ENCODE data around the gene SKIC2. TPM values are rescaled to one million over a fixed set of nuclear protein-coding genes. Genes with fewer than 3 reads are reported as not detected.

The SKIC2 gene
- polyA plus RNA-seq, 3 donors = 35.7 to 49.2 (median 37.6) TPM

DNA sequence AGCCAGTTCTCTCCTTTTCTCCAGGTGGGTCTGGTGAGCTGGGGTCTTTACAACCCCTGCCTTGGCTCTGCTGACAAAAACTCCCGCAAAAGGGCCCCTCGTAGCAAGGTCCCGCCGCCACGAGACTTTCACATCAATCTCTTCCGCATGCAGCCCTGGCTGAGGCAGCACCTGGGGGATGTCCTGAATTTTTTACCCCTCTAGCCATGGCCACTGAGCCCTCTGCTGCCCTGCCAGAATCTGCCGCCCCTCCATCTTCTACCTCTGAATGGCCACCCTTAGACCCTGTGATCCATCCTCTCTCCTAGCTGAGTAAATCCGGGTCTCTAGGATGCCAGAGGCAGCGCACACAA, 13.8 kb upstream of the SKIC2 start:
- DNase-seq (ENCODE audit: low read depth in 3 of 3, low spot score in 2 of 3) = no peak

DNA sequence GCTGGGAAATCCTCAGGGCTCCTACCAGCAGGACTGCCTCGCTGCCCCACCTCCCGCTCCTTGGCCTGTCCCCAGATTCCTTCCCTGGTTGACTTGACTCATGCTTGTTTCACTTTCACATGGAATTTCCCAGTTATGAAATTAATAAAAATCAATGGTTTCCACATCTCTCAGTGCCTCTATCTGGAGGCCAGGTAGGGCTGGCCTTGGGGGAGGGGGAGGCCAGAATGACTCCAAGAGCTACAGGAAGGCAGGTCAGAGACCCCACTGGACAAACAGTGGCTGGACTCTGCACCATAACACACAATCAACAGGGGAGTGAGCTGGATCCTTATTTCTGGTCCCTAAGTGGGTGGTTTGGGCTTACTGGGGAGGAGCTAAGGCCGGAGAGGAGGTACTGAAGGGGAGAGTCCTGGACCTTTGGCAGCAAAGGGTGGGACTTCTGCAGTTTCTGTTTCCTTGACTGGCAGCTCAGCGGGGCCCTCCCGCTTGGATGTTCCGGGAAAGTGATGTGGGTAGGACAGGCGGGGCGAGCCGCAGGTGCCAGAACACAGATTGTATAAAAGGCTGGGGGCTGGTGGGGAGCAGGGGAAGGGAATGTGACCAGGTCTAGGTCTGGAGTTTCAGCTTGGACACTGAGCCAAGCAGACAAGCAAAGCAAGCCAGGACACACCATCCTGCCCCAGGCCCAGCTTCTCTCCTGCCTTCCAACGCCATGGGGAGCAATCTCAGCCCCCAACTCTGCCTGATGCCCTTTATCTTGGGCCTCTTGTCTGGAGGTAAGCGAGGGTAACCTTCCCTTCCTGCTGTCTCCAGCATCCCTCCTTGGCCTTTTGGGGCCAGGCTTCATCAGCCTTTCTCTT, 13.2 kb upstream of the SKIC2 start, which contains the start of gene CFB:
Gene CFB, plus strand, starts transcription at position 589 of the 863 bp plus-strand sequence. Its CDS starts 127 bp downstream, at position 716.
- no peak for DNase-seq (ENCODE audit: low read depth in 3 of 3, low spot score in 2 of 3)

DNA sequence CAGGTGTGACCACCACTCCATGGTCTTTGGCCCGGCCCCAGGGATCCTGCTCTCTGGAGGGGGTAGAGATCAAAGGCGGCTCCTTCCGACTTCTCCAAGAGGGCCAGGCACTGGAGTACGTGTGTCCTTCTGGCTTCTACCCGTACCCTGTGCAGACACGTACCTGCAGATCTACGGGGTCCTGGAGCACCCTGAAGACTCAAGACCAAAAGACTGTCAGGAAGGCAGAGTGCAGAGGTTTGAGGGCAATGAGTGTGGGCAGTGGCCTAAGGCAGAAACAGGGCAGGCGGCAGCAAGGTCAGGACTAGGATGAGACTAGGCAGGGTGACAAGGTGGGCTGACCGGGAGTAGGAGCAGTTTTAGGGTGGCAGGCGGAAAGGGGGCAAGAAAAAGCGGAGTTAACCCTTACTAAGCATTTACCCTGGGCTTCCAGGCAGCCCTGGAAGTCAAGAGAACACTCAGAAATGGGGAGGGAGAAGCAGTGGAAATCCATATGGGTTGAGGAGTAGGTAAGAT, 12.5 kb upstream of the SKIC2 start:
- no peak for DNase-seq (ENCODE audit: low read depth in 3 of 3, low spot score in 2 of 3)

DNA sequence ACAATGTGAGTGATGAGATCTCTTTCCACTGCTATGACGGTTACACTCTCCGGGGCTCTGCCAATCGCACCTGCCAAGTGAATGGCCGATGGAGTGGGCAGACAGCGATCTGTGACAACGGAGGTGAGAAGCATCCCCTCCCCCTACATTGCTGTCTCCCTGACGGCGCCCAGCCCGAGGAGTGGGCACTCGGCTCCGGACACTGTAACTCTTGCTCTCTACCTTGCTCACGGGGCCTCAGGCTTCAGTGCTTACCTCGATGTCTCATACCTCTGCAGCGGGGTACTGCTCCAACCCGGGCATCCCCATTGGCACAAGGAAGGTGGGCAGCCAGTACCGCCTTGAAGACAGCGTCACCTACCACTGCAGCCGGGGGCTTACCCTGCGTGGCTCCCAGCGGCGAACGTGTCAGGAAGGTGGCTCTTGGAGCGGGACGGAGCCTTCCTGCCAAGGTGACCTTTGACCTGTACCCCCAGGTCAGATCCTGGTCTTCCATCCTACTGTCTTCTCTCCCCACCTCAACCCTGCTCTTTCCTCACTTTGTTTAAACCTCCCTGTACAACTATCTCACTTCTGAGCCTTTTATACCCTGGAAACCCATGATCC, 11.8 kb upstream of the SKIC2 start:
- no peak for DNase-seq (ENCODE audit: low read depth in 3 of 3, low spot score in 2 of 3)

DNA sequence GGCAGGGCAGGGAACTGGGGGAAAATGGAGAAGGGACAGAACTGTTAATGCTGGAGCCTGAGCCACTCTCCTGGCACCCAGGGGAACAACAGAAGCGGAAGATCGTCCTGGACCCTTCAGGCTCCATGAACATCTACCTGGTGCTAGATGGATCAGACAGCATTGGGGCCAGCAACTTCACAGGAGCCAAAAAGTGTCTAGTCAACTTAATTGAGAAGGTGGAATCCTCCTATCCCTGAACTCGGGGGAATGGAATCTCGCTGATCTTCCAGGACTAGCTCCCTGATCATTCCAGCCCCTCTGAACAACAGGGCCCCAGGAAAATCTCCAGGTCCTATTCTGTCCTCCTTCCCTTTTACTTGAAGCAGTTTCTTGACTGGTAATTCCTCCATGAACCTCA, 11.1 kb upstream of the SKIC2 start:
- no peak for DNase-seq (ENCODE audit: low read depth in 3 of 3, low spot score in 2 of 3)

DNA sequence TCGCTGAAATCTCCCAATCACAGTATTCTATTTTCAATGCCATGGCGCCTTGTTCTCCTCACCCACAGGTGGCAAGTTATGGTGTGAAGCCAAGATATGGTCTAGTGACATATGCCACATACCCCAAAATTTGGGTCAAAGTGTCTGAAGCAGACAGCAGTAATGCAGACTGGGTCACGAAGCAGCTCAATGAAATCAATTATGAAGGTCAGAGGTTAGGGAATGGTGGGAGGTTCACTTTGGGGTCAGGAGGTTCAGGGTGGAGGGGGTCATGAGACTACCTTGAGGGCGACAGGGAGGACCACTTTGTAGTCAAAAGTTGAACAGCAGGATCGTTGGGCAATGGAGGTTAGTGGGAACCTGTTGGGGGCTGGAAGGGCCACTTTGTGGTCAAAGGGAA, 10.7 kb upstream of the SKIC2 start:
- no peak for DNase-seq (ENCODE audit: low read depth in 3 of 3, low spot score in 2 of 3)

DNA sequence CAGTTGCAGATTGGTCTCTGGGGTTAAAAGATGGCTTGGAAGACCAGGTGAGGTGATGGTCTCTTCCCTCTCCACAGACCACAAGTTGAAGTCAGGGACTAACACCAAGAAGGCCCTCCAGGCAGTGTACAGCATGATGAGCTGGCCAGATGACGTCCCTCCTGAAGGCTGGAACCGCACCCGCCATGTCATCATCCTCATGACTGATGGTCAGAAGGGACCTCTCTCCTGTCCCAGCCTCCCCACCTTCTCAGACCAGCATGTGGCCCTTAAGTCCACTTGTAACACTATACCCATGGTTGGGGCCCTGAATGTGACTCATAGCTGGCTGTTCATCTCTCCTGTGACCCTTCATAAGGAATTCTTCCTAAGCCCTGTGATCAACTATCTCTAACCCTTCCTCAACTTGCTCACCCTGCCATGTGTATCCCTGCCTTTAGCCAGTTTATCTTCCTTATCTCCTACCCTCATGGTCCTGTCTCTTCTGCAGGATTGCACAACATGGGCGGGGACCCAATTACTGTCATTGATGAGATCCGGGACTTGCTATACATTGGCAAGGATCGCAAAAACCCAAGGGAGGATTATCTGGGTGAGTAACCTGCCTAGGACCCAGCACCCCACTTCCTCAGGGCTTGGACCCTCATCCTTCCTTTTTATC, 10.1 kb upstream of the SKIC2 start:
- DNase-seq (ENCODE audit: low read depth in 3 of 3, low spot score in 2 of 3) = no peak

DNA sequence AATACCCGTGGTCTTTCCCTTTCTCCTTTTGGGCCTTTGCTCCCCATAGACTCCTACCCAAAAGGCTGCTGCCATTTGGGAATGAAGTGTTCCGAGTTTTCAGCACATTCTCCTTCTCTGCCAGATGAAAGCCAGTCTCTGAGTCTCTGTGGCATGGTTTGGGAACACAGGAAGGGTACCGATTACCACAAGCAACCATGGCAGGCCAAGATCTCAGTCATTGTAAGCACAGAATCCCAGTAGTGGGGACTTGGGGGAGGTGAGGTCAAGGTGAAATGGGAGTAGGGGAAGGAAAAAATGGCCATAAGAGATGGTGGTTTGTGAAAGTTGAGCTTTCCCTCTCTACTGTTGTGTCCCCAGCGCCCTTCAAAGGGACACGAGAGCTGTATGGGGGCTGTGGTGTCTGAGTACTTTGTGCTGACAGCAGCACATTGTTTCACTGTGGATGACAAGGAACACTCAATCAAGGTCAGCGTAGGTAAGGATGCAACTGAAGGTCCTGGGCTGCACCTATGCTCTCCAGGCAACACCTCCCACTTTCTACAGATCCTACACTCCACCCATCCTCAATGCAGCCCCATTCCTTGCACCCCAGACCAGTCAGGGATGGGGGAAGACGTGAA, 8.9 kb upstream of the SKIC2 start:
- no peak for DNase-seq (ENCODE audit: low read depth in 3 of 3, low spot score in 2 of 3)

DNA sequence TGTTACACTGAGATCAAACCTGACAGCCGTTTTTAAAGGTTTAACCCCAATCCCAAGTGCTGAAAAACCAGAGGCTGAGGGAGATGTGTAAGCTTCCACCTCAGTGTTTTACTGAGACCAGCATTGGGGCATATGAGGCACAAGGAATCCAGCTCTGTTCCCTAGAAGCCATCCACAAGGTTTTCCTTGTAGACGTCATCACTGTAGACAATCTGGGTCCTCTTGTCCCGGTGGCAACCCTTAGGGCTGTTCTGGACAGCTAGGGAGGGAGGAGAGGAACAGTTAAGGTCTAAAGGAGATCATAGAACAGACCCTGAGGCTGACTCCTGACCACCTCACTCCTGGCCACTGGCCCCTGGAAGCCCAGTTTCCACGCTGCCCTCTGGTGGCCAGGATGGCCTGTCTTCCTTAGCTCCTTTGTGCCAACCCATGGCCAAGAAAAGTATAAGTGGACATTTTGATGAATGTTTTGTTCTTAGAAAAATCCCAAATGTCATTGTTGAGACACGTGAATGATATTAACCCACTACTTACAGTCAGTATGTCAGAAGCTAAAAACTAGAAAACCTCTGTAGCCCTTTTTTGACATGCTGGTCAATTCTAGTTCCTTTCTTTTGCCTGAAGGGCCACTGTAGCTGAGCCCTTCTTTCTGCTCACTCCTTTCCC, 6.7 kb upstream of the SKIC2 start:
- DNase-seq (ENCODE audit: low read depth in 3 of 3, low spot score in 2 of 3) = no peak

DNA sequence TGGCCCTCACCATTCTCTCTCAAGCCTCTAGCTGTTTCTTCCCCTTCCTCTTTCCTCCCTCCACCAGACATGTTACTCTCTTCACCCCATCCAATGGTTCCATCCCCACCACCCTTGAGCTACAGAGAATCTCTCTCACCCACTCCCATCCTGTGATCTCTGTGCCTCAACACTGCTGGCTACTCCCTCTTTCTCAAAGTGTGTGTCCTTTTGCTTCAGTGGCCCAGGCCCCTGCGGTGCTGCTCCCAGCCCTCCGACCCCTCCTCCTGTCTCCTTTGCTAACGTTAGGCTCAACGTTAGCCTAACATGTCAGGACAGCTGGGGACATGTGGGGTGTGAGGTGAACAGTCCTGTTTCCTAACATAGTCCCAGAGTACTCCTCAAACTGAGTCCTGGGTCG, 6.1 kb upstream of the SKIC2 start:
- DNase-seq (ENCODE audit: low read depth in 3 of 3, low spot score in 2 of 3) = no peak

DNA sequence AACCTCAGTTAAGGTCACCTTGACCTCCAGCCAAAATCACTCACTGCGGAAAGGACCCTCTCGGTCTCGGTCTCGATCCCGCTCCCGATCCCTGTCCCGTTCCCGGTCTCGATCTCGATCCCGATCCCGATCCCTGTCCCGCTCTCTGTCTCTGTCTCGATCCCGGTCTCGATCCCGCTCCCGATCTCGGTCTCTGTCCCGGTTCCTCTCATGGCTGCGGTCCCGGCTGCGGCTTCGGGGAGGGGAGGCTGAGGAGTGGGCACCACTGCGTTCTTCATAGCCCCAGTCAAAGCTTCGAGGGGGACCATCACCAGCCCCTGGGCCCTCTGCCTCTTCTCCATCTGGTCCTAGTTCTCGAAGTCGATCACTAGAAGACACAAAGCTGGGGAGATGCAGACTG, 4.5 kb upstream of the SKIC2 start:
- DNase-seq (ENCODE audit: low read depth in 3 of 3, low spot score in 2 of 3) = no peak

DNA sequence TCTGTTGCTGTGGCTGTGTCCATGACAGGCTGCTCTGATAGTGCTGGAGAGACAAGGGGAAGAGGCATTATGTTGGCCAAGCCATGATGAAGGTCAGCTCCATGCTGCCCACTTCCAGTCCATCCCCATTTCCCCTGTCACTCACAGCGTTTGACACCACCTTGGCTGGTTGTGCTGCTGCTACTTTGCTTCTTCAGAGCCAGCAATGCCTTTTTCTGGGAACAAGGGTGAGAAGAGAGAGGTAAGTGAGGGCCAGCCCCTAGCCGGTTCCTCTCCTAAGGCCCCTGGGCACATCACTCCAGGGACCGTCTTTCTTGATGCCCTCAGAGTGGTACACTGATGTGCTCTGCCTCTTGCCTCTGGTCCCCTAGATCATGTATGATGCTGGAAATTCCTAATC, 2.2 kb upstream of the SKIC2 start:
- no peak for DNase-seq (ENCODE audit: low read depth in 3 of 3, low spot score in 2 of 3)

DNA sequence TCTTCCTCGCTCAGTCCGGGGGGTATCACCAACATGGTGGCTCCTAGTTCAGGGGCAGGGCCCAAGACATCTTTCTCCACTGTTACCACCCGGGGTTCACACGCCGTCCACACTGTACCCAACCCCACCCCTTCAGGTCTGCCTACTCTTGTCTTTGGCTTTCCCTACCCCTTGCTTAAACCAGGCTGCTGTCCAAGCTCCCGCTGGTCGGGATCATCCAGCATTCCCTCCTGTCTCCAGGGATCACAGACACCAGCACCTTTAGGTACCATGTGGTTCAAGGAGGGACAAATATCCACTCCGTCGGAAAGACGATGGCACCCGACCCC, 599 bp upstream of the SKIC2 start:
- DNase-seq (ENCODE audit: low read depth in 3 of 3, low spot score in 2 of 3) = no peak

DNA sequence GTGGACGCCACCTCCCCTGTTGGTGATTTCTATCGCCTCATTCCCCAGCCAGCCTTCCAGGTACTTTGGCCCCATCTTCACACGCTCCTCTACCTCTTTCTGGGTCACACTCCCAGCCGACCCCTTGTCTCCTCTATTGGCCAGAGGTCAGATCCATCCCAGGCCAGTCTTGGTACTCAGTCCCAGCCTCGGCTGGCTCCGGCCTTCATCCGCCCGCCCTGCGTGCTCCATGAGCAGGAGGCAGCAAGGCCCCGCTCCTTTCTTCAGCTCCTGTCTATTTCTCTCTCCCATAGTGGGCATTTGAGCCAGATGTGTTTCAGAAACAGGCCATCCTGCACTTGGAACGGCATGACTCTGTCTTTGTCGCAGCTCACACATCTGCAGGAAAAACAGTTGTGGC, 2.6 kb downstream of the SKIC2 start:
- DNase-seq (ENCODE audit: low read depth in 3 of 3, low spot score in 2 of 3) = no peak

DNA sequence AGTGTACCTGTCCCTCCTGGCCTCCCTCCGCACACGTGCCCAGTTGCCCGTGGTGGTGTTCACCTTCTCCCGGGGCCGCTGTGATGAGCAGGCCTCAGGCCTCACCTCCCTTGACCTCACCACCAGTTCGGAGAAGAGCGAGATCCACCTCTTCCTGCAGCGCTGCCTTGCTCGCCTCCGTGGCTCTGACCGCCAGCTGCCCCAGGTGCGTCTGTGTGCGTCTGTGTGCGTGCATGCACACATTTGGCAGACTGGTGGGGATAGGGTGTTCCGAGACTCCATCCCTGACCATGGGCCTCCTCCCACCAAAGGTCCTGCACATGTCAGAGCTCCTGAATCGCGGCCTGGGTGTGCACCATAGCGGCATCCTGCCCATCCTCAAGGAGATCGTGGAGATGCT, 4.9 kb downstream of the SKIC2 start:
- no peak for DNase-seq (ENCODE audit: low read depth in 3 of 3, low spot score in 2 of 3)

DNA sequence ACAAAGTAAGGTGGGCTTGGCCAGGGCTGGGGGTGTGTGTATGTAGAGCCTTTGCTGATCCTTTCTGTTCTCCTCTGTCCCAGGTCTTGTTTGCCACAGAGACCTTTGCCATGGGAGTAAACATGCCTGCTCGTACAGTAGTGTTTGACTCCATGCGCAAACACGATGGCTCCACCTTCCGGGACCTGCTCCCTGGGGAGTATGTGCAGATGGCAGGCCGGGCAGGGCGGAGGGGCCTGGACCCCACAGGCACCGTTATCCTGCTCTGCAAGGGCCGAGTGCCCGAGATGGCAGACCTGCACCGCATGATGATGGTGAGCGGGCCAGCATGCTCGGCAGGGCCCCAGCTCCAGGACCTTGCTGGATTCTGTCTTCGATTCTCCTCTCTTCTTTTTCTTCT, 6.7 kb downstream of the SKIC2 start:
- DNase-seq (ENCODE audit: low read depth in 3 of 3, low spot score in 2 of 3) = no peak

DNA sequence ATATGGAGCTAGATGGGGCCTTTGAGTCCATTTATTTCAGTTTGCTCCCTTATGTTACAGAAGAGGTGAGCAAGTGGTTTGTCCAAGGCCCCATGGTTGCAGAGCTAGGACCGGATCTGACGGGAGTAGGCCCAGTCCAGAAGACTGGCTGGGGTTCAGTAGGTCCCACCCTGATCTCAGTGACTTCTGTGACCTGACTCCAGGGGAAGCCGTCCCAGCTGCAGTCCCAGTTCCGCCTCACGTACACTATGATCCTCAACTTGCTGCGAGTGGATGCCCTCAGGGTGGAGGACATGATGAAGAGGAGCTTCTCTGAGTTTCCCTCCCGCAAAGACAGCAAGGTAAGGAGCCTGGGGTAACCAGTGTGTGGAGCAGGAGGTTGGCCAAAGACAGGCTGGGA, 7.5 kb downstream of the SKIC2 start:
- no peak for DNase-seq (ENCODE audit: low read depth in 3 of 3, low spot score in 2 of 3)

DNA sequence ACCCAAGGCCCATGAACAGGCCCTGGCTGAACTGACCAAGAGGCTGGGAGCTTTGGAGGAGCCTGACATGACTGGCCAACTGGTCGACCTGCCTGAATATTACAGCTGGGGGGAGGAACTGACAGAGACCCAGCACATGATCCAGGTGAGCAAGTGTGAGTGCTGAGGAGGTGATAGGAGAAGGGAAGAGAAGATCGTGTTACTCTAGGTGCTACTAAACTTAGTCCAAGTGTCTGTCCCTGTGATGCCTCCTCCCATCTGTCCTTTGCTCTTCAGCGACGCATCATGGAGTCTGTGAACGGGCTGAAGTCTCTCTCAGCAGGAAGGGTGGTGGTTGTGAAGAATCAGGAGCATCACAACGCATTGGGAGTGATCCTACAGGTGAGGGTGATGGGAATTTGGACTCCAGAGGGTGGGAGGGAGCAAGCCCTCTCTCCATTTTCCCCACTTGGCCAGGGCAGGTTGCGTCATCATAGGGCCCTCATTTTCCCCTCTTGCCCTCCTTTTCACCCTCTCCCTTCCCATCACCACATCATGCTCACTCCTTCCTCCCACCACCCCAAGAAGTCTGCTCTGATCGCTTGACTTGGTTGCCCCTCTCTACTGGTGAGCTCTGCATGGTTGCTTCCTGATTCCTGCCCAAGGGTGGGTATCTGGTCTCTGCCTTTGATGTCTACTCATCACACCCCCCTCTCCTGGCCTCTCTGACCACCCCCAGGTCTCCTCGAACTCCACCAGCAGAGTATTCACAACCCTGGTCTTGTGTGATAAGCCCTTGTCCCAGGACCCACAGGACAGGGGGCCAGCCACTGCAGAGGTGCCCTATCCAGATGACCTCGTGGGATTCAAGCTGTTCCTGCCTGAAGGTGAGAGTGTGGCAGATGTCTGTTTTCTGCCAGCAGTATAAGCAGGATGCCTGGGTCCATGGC, 8.3 kb downstream of the SKIC2 start:
- no peak for DNase-seq (ENCODE audit: low read depth in 3 of 3, low spot score in 2 of 3)

DNA sequence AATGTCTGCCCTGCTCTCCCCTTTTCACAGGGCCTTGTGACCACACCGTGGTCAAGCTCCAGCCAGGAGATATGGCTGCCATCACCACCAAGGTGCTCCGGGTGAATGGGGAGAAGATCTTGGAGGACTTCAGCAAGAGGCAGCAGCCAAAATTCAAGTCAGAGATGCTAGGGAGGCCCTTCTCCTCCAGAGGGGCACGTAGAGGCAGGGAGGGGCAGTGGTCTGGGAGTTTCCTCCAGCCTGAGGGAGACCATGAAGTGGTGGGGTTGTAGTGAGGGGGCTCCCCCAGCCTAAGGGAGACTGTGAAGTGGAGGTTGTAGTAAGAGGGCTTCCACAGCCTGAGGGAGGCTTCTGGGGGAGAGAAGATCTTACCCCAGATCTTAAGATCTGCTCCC, 8.9 kb downstream of the SKIC2 start:
- DNase-seq (ENCODE audit: low read depth in 3 of 3, low spot score in 2 of 3) = no peak

DNA sequence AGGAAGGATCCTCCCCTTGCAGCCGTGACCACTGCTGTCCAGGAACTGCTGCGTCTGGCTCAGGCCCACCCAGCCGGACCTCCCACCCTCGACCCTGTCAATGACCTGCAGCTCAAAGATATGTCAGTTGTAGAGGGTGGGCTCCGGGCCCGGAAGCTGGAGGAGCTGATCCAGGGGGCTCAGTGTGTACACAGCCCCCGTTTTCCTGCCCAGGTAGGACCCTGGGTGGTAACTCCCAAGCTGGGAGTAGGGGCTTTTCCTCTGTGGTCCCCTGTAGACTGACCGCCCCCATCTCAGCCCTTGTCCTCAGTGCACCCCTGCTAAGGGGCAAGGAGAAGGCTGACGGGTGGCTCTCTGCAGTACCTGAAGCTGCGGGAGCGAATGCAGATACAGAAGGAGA, 9.4 kb downstream of the SKIC2 start:
- no peak for DNase-seq (ENCODE audit: low read depth in 3 of 3, low spot score in 2 of 3)
